Umbilical cord (tissue), 2 donors: ENCODE data around the gene LIMA1. TPM values are rescaled to one million over a fixed set of nuclear protein-coding genes. Genes with fewer than 3 reads are reported as not detected.
"Not testable (repeated sequence)": the region's sequence is repeated elsewhere in the genome, so short reads cannot be mapped to it uniquely, and the experiment has no call there.

Experiments
- DNase-seq: peaks from one replicate; pipeline ENCODE4 v3.0.0-alpha.2; 2015; ENCODE audit warnings: low spot score
- total RNA-seq: library from RNA; depleted of rRNA; stranded (reverse); fragments of >200 nt; gene quantifications from one replicate; pipeline ENCODE4 v1.2.3, GENCODE V29; 2014; ENCODE audit warnings: low replicate concordance; ENCODE audit not compliant: insufficient read depth

The LIMA1 gene
- total RNA-seq, result 147 TPM

- peak; percentile 90 for DNase-seq
Observed at GRCh38 chr12:50283229-50283923, at the start of gene LIMA1. LIMA1 (minus strand) TSS chr12:50283520; CDS start chr12:50248751, 34,769 bp downstream.

GRCh38 chr12:50331745-50332144 is 48.4 kb upstream of the LIMA1 start:
- no peak for DNase-seq

GRCh38 chr12:50328664-50329063 is 45.3 kb upstream of the LIMA1 start:
- DNase-seq, result not testable (repeated sequence)

GRCh38 chr12:50326590-50327284 is 43.4 kb upstream of the LIMA1 start:
- no peak for DNase-seq

- no peak for DNase-seq
Observed at GRCh38 chr12:50325890-50326391, 42.6 kb upstream of the LIMA1 start.

GRCh38 chr12:50324770-50325169 is 41.5 kb upstream of the LIMA1 start:
- DNase-seq, result not testable (repeated sequence)

- DNase-seq, result not testable (repeated sequence)
Observed at GRCh38 chr12:50324077-50324476, 40.8 kb upstream of the LIMA1 start.

GRCh38 chr12:50322206-50322605 is 38.9 kb upstream of the LIMA1 start:
- DNase-seq, result no peak

- DNase-seq, result no peak
Observed at GRCh38 chr12:50317203-50317602, 33.9 kb upstream of the LIMA1 start.

GRCh38 chr12:50315803-50316202 is 32.5 kb upstream of the LIMA1 start:
- no peak for DNase-seq

- DNase-seq, result peak; percentile 54
Observed at GRCh38 chr12:50314636-50315312, 31.5 kb upstream of the LIMA1 start.

- not testable (repeated sequence) for DNase-seq
Observed at GRCh38 chr12:50313971-50314370, 30.7 kb upstream of the LIMA1 start.

- no peak for DNase-seq
Observed at GRCh38 chr12:50313256-50313931, 30.1 kb upstream of the LIMA1 start.

- DNase-seq, result not testable (repeated sequence)
Observed at GRCh38 chr12:50311858-50312609, 28.7 kb upstream of the LIMA1 start.

- no peak for DNase-seq
Observed at GRCh38 chr12:50309950-50310349, 26.6 kb upstream of the LIMA1 start.

GRCh38 chr12:50302686-50303085 is 19.4 kb upstream of the LIMA1 start:
- no peak for DNase-seq

GRCh38 chr12:50297996-50298395 is 14.7 kb upstream of the LIMA1 start:
- no peak for DNase-seq

GRCh38 chr12:50297027-50297426 is 13.7 kb upstream of the LIMA1 start:
- no peak for DNase-seq

GRCh38 chr12:50296554-50296953 is 13.2 kb upstream of the LIMA1 start:
- no peak for DNase-seq

GRCh38 chr12:50291377-50291776 is 8.1 kb upstream of the LIMA1 start:
- DNase-seq, result no peak

GRCh38 chr12:50290692-50291091 is 7.4 kb upstream of the LIMA1 start:
- not testable (repeated sequence) for DNase-seq
